SK-N-SH treated with all-trans-retinoic acid at 6 μM for 48 hours (cell line): ENCODE results near the gene PORCN.

Source experiments
- CREB5 ChIP-seq: fragments of 250-450 bp; sonication (Bioruptor Pico); IDR thresholded peaks from 2 replicates; pipeline ENCODE4 v1.5.1; 2020; ENCODE audit warnings: low read depth, mild to moderate bottlenecking, moderate library complexity
- PATZ1 ChIP-seq: fragments of 250-450 bp; sonication (Bioruptor Pico); IDR thresholded peaks from 2 replicates; pipeline ENCODE4 v1.8.0; 2020; ENCODE audit warnings: mild to moderate bottlenecking, moderate library complexity, borderline replicate concordance
- ZFP3 ChIP-seq: fragments of 250-450 bp; sonication (Bioruptor Pico); IDR thresholded peaks from 2 replicates; pipeline ENCODE4 v1.5.0; 2020; ENCODE audit warnings: mild to moderate bottlenecking, moderate library complexity

GRCh38 chrX:48514126-48514806 lies 5.5 kb downstream of the PORCN start:
- no peak for TF ChIP-seq ZFP3 (CRISPR knock-in tag)
- no peak for TF ChIP-seq PATZ1
- TF ChIP-seq CREB5 (CRISPR knock-in tag): no peak
